A549 (cell line): ENCODE data around the gene MED26. TPM values are rescaled to one million over a fixed set of nuclear protein-coding genes. Genes with fewer than 3 reads are reported as not detected.

ENCODE experiments used
- ATAC-seq, 2 experiments: fragments of 200-7000 bp in 1 of 2; fragments of >200 bp in 1 of 2; cut with Nextera tagmentation in 1 of 2; cut with Tn5 transposase in 1 of 2; 3 replicates each; pipeline versions ENCODE4 v1.8.0 to v1.9.1; 2018 to 2020; ENCODE audit warnings: mild to moderate bottlenecking in 1 of 2, moderate library complexity in 1 of 2
- CTCF ChIA-PET: fragments of 300-600 bp; sonication (Branson Sonifier 250); formaldehyde crosslinking; extraction: SDS; loops from one replicate; lab custom pipeline; 2021; ENCODE audit warnings: antibody characterized with exemption, inconsistent platforms; lab: Yijun Ruan, JAX
- POLR2A ChIA-PET: fragments of 350-600 bp; formaldehyde crosslinking; extraction: SDS; loops from one replicate; lab custom pipeline; 2021; ENCODE audit warnings: antibody characterized with exemption, inconsistent platforms; lab: Yijun Ruan, JAX
- DNase-seq, 2 experiments: peaks; one replicate each; pipeline versions ENCODE4 v3.0.0 to v3.0.0-alpha.2; 2011 to 2016; ENCODE audit warnings: low read depth in 1 of 2, low spot score in 1 of 2
- FAIRE-seq: peaks from 2 replicates; lab custom pipeline; 2011; peaks lifted over from hg19 to GRCh38; lab: Jason Lieb, UNC
- H3K27ac ChIP-seq, 2 experiments: fragments of >200 bp; sonication (Bioruptor Twin); formaldehyde crosslinking; 3 replicates each; pipeline ENCODE4 v1.5.1; 2016 to 2017
- H3K4me1 ChIP-seq: fragments of >200 bp; sonication (Bioruptor Twin); formaldehyde crosslinking; 3 replicates; pipeline ENCODE4 v1.6.1; 2016
- H3K4me2 ChIP-seq: fragments of >200 bp; sonication (Bioruptor Twin); formaldehyde crosslinking; 3 replicates; pipeline ENCODE4 v1.6.1; 2016
- H3K4me3 ChIP-seq: fragments of >200 bp; sonication (Bioruptor Twin); formaldehyde crosslinking; 3 replicates; pipeline ENCODE4 v1.5.1; 2016
- H3K9me3 ChIP-seq: fragments of >200 bp; sonication (Bioruptor Twin); formaldehyde crosslinking; 3 replicates; pipeline ENCODE4 v1.6.1; 2016
- BCL3 ChIP-seq: fragments of >200 bp; sonication (Bioruptor Twin); formaldehyde crosslinking; IDR thresholded peaks from 3 replicates; pipeline ENCODE4 v1.6.1; 2016
- CBX8 ChIP-seq: fragments of 200-600 bp; sonication (generic); IDR thresholded peaks from 2 replicates; pipeline ENCODE4 v1.6.1; 2016
- EHF ChIP-seq: fragments of 250-450 bp; sonication (Bioruptor Pico); IDR thresholded peaks from 2 replicates; pipeline ENCODE4 v1.5.0; 2020; ENCODE audit warnings: mild to moderate bottlenecking
- EP300 ChIP-seq, 2 experiments: fragments of >200 bp; sonication (Bioruptor Twin); formaldehyde crosslinking; IDR thresholded peaks; 2 replicates in 1 of 2; 3 replicates in 1 of 2; pipeline ENCODE4 v1.6.1; 2016 to 2017
- ESRRA ChIP-seq: fragments of 150-350 bp; IDR thresholded peaks from 2 replicates; pipeline ENCODE4 v1.6.1; 2014; ENCODE audit warnings: mild to moderate bottlenecking, low read length, borderline replicate concordance
- HEYL ChIP-seq: fragments of 250-450 bp; sonication (Bioruptor Pico); IDR thresholded peaks from 2 replicates; pipeline ENCODE4 v1.8.0; 2021; ENCODE audit warnings: mild to moderate bottlenecking, moderate library complexity
- HMGXB4 ChIP-seq: fragments of 250-450 bp; sonication (Bioruptor Pico); IDR thresholded peaks from 2 replicates; pipeline ENCODE4 v1.5.0; 2021; ENCODE audit warnings: mild to moderate bottlenecking, moderate library complexity, borderline replicate concordance
- JUN ChIP-seq, 2 experiments: fragments of >200 bp; sonication (Bioruptor Twin); formaldehyde crosslinking; IDR thresholded peaks; 2 replicates in 1 of 2; 3 replicates in 1 of 2; pipeline ENCODE4 v1.6.1; 2016 to 2017
- MAFK ChIP-seq: fragments of 450-650 bp; IDR thresholded peaks from 2 replicates; pipeline ENCODE4 v1.6.1; 2014; ENCODE audit not compliant: partially characterized antibody
- MAZ ChIP-seq: fragments of 150-350 bp; IDR thresholded peaks from 2 replicates; pipeline ENCODE4 v1.6.1; 2014; ENCODE audit warnings: antibody characterized with exemption, low read depth, low read length, borderline replicate concordance
- MYC ChIP-seq: IDR thresholded peaks from 2 replicates; pipeline ENCODE4 v1.6.1; 2012; ENCODE audit warnings: mild to moderate bottlenecking, inconsistent platforms, low read length, improper control_type of control experiment, borderline replicate concordance
- PHF8 ChIP-seq: fragments of 200-600 bp; sonication (generic); IDR thresholded peaks from 2 replicates; pipeline ENCODE4 v1.6.1; 2016; ENCODE audit warnings: low read depth, mild to moderate bottlenecking, antibody characterized with exemption, moderate library complexity, borderline replicate concordance
- RFX5 ChIP-seq: fragments of 450-650 bp; IDR thresholded peaks from 2 replicates; pipeline ENCODE4 v1.7.1; 2014; ENCODE audit warnings: antibody characterized with exemption, mild to moderate bottlenecking, moderate library complexity
- RNF2 ChIP-seq: fragments of 200-600 bp; sonication (generic); IDR thresholded peaks from 2 replicates; pipeline ENCODE4 v1.6.1; 2016; ENCODE audit warnings: low read depth, mild to moderate bottlenecking, antibody characterized with exemption, moderate library complexity, borderline replicate concordance
- ZFP36 ChIP-seq: fragments of 450-650 bp; IDR thresholded peaks from 2 replicates; pipeline ENCODE4 v1.6.1; 2014; ENCODE audit warnings: borderline replicate concordance; ENCODE audit not compliant: partially characterized antibody
- ZSCAN20 ChIP-seq: fragments of 250-450 bp; sonication (Bioruptor Pico); IDR thresholded peaks from 2 replicates; pipeline ENCODE4 v1.8.0; 2022; ENCODE audit warnings: mild to moderate bottlenecking, moderate library complexity
- WGBS: methylation state at CpG from one replicate; pipeline ENCODE4 v1.1.6; 2017; ENCODE audit errors: missing lambda C conversion rate; 5-methylcytosine and 5-hydroxymethylcytosine counted together
- polyA plus RNA-seq, 4 experiments: library from polyadenylated mRNA; depleted of rRNA in 3 of 4; stranded (reverse); fragments of >200 nt; fragmentation: RNase III in 1 of 4; extraction: RNeasy Plus Mini Kit Qiagen cat#74134 plus additional on column Dnase treatment in 1 of 4; gene quantifications; 2 replicates in 3 of 4; 3 replicates in 1 of 4; pipeline ENCODE4 v1.2.3, GENCODE V29; 2011 to 2017
- TF ChIP-seq, protein P1 (sequence below): fragments of 150-350 bp; IDR thresholded peaks from 2 replicates; pipeline ENCODE4 v1.6.1; 2014; ENCODE audit warnings: low read depth, mild to moderate bottlenecking, low read length

The MED26 gene
- polyA plus RNA-seq, 2 of the 4 experiments (the other 2 are of a cell fraction), result 2.4 to 3.6 TPM

DNA sequence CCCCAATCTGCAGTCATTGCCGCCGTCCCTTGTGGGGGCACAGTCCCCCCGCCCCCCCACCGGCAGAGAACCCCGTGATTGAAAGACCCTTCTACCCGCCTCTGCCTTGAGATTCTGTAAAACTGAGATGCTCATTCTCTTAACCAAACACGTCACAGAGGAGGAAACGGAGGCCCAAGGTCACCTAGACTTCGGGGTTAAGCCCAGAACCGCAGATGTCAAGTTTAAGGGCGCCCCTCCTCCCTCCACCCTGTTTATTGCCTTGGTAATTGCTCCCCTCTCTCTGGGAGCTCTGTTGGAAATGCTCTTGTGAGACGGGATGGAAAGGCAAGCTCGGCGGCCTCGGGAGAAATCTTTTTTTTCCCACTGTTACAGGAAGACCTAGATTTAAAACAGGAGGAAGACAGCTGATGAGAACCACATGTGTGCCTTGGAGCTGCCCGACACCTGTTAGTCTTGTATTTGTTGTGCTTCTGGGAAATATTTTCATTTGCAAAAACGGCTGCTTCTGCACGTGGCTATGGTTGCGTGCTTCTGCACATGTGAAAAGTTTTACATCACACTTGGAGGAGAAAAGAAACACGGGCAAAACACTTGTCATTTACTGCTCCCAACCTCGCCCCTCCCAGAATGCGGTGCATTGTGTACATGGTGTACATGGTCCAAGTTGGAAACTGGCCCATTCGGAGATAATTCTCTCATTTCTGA is 1.1 kb upstream of the MED26 start:
- Histone ChIP-seq H3K4me1 (peaks cover 15% of the 10 kb centered on the region; the same call in 2 of the 3 replicates), H3K4me3 (peak overlapping the region; percentile 98), H3K4me2 (peak overlapping the region; percentile 88), H3K9me3 (no peaks in the 10 kb centered on the region), H3K27ac (peak overlapping the region; percentile 97 to 99)
- ChIA-PET POLR2A (interaction anchor here (1.5 kb wide), 1 partner anchor 31 kb away, joined by 5 read pairs; no protein-coding TSS in a partner anchor), CTCF (no interaction called here)
- 47% methylated on average over 17 of the region's 23 CpGs for WGBS
- DNase-seq, result no peak
- TF ChIP-seq MAFK, result no peak
- TF ChIP-seq ESRRA, result peak; percentile 10; the same call in 1 of the 2 replicates
- TF ChIP-seq JUN (IDR thresholded peaks at IDR 0.05), result peak in 1 of 2 experiments; percentile 3; a peak in 1 of 5 replicates
- FAIRE-seq, result no peak
- ATAC-seq, result peak; percentile 3 to 5; a peak in 3 of 6 replicates

DNA sequence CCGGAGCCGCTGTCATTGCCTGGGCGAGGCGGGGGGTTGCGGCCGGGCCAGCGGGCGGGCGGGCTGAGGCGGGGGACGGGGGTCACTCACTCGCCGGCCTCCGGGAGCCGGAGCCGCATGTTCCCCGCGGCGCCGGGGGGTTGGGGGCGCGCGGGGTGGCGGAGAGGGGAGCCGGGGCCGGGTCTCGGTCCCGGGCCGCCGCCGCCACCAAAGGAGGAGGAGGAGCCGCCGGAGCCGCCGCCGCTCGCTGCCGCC is 149 bp downstream of the MED26 start:
- no CpG with 5 or more reads among the region's 38 CpGs for WGBS
- Histone ChIP-seq H3K9me3 (no peaks in the 10 kb centered on the region), H3K27ac (peak overlapping the region; percentile 89 to 99), H3K4me3 (peak overlapping the region; percentile 98), H3K4me2 (peak overlapping the region; percentile 87), H3K4me1 (peaks cover 15% of the 10 kb centered on the region; the same call in 2 of the 3 replicates)
- POLR2A ChIA-PET, result interaction anchor here (0.8 to 1.5 kb wide), 5 partner anchors 10 to 85 kb away, joined by 3 to 5 read pairs (median 4); partner anchors contain the start of gene SLC35E1
- CTCF ChIA-PET, result interaction anchor here (0.9 kb wide), 1 partner anchor 30 kb away, joined by 3 read pairs; no protein-coding TSS in a partner anchor
- no peak for ATAC-seq
- DNase-seq, result no peak
- no peak for TF ChIP-seq RNF2
- TF ChIP-seq MYC, result no peak
- TF ChIP-seq RFX5, result no peak
- TF ChIP-seq JUN (IDR thresholded peaks at IDR 0.05), result peak; percentile 27 to 51; a peak in 2 of 5 replicates
- 0 out of 3 replicates have a peak, but pooled peaks have one; percentile 66 for TF ChIP-seq BCL3
- FAIRE-seq, result no peak

- peaks cover 15% of the 10 kb centered on the region; the same call in 2 of the 3 replicates for H3K4me1 ChIP-seq
- no peak for FAIRE-seq
- CTCF ChIA-PET, result interaction anchor here (0.6 to 0.9 kb wide), 2 partner anchors 11 to 31 kb away, joined by 3 read pairs; no protein-coding TSS in a partner anchor
- 0 out of 2 replicates have a peak, but pooled peaks have one; percentile 34 for TF ChIP-seq HMGXB4 (CRISPR knock-in tag)
- no peak for TF ChIP-seq ZFP36
- no peak for TF ChIP-seq ZSCAN20 (CRISPR knock-in tag)
- no peak for TF ChIP-seq MAZ
- TF ChIP-seq EHF, result no peak
- TF ChIP-seq CBX8, result peak; percentile 67; the same call in 1 of the 2 replicates
- no peak for TF ChIP-seq HEYL (CRISPR knock-in tag)
- no peak for TF ChIP-seq EP300 (IDR thresholded peaks at IDR 0.05)
- TF ChIP-seq, protein P1, sequence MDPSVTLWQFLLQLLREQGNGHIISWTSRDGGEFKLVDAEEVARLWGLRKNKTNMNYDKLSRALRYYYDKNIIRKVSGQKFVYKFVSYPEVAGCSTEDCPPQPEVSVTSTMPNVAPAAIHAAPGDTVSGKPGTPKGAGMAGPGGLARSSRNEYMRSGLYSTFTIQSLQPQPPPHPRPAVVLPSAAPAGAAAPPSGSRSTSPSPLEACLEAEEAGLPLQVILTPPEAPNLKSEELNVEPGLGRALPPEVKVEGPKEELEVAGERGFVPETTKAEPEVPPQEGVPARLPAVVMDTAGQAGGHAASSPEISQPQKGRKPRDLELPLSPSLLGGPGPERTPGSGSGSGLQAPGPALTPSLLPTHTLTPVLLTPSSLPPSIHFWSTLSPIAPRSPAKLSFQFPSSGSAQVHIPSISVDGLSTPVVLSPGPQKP, result no peak
- peak; percentile 83 for TF ChIP-seq PHF8
- peak overlapping the region; percentile 89 to 99 for H3K27ac ChIP-seq
- peak overlapping the region; percentile 87 for H3K4me2 ChIP-seq
- POLR2A ChIA-PET, result interaction anchor here (1.0 kb wide), 3 partner anchors 10 to 85 kb away, joined by 3 to 4 read pairs (median 4); no protein-coding TSS in a partner anchor
- peak overlapping the region; percentile 98 for H3K4me3 ChIP-seq
- WGBS, result 4% methylated on average over 16 of the region's 52 CpGs
- no peaks in the 10 kb centered on the region for H3K9me3 ChIP-seq
- peak in 1 of 2 experiments; percentile 11 for DNase-seq
- no peak for ATAC-seq
Observed at GRCh38 chr19:16627193-16627927, 644 bp downstream of the MED26 start.
